ENCODE results near the gene FOS.

DNA sequence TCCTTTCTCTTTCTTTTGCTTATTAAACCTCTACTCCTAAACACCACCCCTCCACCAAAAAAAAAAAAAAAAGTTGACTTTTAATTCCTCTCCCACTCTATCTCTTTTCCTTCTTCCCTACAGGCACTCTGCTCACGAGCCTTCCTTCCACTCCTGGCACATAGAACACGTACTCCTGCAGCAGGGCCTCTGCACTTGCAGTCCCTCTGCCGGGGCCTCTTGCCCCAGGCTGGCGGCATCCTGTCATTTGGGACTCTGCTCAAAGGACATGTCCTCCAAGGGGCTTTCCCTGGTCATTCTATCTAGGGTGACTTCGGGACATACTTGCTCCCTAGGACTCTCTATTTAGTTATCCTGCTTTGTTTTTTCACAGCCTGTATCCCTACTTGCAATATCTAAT is 7.7 kb downstream of the FOS start:
- TF ChIP-seq CTCF (IDR thresholded peaks at IDR 0.05; ENCODE audit: low read depth, low read length) (no peak), POLR2A (IDR thresholded peaks at IDR 0.05; ENCODE audit: extremely low read depth, insufficient read length) (no peak), MAX (IDR thresholded peaks at IDR 0.05; ENCODE audit: low read depth, low read length) (no peak), MYC (IDR thresholded peaks at IDR 0.05; ENCODE audit: low read depth, low read length) (no peak)

Measured in NB4 (cell line).